Pons (tissue), 1 donor: ENCODE measurements around the gene TIMP2.
A peak's percentile ranks its signal among the peaks of the same experiment; 100 is the strongest.
"Not testable (repeated sequence)": the region's sequence is repeated elsewhere in the genome, so short reads cannot be mapped to it uniquely, and the experiment has no call there.

Source experiments
- DNase-seq: peaks from one replicate; pipeline ENCODE4 v3.0.0-alpha.2; 2016; ENCODE audit warnings: low spot score

TIMP2 gene

GRCh38 chr17:78904371-78904770 lies 20.8 kb downstream of the TIMP2 start:
- DNase-seq: no peak

DNA sequence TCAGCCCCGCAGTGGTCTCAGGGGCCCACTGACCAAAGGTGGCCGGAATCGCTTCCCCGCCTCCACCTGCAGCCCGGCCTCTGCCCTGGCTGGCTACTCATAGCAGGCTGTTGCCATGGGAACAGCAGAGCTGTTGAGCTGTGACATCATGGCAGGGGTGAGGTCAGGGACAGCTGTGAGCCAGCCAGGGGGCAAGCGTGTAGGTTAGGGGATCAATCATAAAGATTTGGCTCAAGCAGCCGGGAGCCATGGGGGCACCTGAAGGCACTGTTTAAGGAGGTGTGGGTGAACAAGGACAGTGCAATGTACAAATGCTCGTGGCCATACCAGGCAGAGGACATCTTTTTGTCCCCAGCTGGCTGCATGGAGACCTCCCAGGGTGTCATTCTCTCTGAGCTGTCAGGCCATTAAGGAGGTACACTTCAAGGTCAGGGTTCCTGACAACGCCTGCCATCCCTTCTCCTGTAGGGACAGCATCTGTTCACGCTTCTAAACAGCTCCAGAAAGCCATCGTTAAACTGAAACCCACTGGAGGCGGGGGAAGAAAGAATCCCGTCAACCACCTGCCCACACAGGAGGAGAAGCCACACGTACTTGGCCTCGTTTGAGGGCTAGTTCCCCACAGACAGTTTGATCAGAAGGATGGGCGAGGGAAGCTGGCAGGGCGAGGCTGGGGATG lies 21.9 kb downstream of the TIMP2 start, which contains the start of gene CEP295NL:
CEP295NL (minus strand) TSS at position 101 of the 679 bp plus-strand sequence. CDS start 1,373 bp downstream, outside the sequence.
- DNase-seq: peak; percentile 67

DNA sequence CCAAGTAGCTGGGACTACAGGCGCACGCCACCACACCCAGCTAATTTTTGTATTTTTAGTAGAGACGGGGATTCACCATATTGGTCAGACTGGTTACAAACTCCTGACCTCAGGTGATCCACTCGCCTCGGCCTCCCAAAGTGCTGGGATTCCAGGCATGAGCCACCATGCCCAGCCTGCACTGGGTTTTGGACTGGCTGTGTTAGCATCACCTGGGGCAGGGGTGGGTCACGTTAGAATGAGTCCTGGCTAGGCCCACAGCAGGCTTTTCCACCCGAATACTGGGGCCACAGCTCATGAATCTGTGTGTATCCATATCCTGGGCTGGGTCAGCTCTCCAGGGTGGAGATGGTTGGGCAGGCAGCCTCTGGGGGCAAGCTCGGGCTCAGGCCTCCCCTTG lies 23.0 kb downstream of the TIMP2 start:
- DNase-seq: not testable (repeated sequence)

DNA sequence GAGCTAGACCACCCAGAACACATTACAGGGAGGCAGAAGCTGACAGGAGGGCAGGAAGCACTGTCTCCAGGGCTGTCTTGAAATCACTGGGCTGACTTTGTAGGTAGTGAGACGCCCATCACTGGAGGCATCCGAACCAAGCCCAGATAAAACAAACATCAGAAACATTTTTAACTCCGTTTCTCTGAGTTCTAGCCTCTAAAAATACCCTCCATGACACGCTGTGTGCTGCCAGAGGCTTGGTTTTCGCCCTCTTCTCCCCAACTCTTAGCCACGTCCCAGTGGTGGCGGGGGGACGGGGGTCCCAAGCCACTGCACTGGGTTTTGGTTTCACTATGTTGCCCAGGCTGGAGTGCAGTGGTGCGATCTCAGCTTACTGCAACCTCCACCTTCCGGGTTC lies 23.4 kb downstream of the TIMP2 start:
- no peak for DNase-seq

GRCh38 chr17:78900816-78901215 lies 24.4 kb downstream of the TIMP2 start:
- no peak for DNase-seq

GRCh38 chr17:78899361-78900260 lies 25.6 kb downstream of the TIMP2 start:
- DNase-seq: peak; percentile 94

DNA sequence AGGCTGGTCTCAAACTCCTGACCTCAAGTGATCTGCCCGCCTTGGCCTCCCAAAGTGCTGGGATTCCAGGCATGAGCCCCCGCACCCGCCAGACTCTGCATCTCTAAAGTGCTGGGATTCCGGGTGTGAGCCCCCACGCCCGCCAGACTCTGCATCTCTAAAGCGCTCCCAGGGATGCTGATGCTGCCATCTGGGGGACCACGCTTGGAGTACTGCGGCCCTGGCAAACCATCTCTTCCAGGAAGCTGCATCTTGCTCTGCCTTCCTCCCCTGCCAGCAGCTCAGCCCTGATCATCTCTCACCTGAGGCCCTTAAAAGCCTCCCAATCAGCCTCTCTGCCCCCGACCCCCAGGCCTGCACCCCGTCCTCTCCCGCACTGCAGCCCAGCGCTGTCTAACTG lies 26.2 kb downstream of the TIMP2 start:
- peak; percentile 43 for DNase-seq

DNA sequence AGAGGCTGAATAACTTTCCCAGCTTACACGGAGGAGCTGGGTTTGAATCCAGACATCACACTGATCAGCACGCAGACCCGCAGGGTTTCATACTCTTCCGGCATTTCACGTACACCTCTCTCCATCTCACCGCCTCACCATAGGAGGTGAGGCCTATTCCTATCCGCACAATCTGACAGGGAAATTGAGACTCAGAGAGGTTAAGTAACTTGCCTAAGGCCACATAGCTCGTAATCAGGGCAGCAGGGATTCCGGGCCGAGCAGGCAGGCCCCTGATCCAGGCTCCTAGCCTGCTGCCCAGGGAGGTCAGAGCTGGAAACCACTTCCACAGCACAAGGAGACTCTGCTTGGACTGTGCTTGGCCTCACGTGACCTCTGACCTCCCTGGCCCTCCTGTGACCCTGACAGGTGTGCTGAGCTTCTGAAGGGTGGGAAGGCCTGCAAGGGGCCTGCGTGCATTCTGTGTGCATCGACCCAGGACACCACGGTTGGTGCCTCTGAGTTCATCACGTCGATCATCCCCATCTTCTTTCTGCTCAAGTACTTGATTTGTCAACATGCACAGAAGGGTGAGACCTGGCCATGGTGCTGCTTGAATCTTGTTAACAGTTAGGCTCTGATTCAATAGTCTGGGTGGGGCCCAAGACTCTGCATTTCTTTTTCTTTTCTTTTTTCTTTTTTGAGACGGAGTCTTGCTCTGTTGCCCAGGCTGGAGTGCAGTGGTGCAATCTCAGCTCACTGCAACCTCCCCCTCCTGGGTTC lies 26.9 kb downstream of the TIMP2 start:
- peak; percentile 17 for DNase-seq

DNA sequence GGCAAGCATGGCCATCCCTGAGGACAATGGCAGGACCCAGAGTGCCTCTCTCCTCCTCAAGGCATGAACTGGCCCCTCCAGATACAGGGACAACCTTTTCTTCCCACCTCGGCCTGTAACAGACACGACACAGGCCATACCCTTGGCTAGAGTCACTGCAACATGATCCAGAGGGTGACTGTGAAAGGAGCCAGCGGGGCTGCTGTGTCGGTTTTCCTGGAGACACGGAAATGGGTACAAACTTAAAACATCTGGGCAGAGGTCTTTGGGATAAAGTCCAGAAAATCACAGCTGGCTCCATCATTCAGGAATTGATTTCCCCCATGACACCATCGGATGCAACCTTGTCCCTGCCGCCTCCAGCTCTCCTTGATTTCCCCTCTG lies 27.5 kb downstream of the TIMP2 start:
- DNase-seq: peak; percentile 8

DNA sequence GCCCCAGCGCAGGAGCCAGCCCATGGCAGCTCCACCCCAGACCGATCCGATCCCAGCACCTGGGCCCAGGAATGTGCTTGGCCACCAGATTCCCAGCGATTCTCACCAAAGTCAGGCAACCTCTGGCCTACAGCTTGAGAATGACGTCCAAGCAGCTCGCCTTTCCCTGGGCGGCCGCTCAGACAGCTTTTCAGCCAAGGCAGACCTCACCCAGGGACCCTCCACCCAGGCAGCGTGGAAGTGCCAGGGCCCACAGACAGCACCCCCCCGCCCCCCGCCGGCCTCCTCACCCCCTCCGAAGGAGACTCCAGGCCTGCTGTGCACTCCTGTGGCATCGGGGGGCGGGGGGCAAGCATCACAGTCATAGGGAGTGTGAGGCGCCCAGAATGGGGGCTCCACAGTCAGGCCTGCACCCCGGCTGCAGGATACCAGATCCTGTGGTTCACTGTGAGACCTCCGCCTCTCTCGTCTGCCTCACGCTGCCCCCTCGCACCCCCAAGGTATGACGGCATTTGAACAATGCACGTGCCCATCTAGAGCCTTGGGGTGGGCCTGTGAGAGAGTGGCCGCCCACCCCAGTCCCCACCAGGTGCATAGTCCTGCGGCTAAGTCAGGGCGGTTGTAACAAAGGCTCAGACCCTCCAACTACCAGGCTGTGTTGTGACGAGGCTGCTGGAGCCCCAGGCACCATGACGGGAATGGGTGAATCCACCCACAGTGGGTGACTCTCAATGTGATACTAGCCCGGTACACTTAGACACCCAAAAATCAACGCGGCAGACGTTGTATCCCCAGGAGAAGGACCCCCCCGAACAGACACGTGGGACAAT lies 28.1 kb downstream of the TIMP2 start:
- no peak for DNase-seq

GRCh38 chr17:78896091-78896833 lies 28.9 kb downstream of the TIMP2 start:
- peak; percentile 86 for DNase-seq

GRCh38 chr17:78895322-78895721 lies 29.9 kb downstream of the TIMP2 start:
- peak; percentile 83 for DNase-seq

GRCh38 chr17:78893684-78894083 lies 31.5 kb downstream of the TIMP2 start:
- DNase-seq: peak; percentile 84

- peak; percentile 15 for DNase-seq
Observed at GRCh38 chr17:78892936-78893379, 32.2 kb downstream of the TIMP2 start.

GRCh38 chr17:78892520-78892919 lies 32.7 kb downstream of the TIMP2 start:
- peak; percentile 88 for DNase-seq

GRCh38 chr17:78892062-78892456 lies 33.1 kb downstream of the TIMP2 start:
- no peak for DNase-seq

DNA sequence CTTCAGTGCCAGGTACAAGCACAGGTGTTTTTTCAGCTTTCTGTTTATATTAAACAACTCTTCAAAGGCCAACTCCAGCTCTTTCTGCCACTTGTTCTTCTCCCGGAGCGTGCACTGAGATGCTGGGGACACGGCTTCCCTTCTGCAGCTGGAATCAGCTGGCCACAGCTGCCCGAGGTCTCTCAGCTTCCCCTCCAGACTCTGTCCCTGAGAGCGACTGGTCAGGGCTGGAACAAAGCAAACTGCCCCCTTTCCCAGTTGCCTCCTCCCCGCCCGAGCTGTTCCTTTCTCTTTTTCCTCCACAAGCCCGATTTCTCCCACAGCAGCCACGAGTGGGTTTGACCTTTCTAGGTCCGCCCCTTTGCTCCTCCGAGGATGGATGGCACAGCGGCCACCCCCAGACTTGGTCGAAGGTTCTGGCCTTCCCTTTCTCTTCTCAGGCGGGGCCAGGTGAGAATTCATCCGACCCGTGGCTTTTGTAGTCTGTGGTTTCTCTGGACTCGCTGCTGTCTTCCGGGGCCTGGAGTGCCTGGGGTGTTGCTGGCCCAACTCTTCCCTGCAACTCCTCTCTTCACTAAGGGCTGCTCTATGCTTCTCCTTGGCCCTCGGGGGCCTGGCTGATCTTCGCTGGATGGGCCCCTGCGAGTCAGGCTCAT lies 33.7 kb downstream of the TIMP2 start:
- peak; percentile 45 for DNase-seq

DNA sequence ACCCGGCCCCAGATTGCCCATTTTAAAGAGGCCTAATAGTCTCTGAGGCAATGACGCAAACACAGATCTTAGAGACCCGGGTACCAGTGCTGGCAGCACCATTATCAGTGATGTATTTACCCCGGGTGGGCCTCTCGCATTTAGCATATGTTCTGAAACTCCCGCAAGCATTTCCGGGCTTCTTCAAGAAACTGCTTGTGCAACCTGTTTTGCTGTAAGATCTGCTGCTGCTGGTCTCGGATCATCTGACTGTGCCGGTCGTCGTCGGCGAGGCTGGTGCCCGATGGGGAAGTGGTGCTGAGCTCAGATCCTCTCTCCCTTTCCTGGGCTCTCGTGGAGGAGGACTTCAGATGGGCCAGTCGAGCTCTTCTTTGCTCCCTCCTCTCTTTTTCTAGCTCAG lies 34.7 kb downstream of the TIMP2 start:
- peak; percentile 80 for DNase-seq

DNA sequence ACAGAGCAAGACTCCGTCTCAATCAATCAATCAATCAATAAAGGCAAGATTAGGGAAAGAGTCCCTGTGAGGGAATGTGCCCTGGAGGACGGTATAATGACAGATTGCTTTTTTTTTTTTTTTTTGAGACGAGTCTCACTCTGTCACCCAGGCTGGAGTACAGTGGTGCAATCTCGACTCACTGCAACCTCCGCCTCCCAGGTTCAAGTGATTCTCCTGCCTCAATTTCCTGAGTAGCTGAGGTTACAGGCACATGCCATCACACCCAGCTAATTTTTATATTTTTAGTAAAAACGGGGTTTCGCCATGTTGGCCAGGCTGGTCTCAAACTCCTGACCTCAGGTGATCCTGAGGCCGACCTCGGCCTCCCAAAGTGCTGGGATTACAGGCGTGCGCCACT lies 35.1 kb downstream of the TIMP2 start:
- not testable (repeated sequence) for DNase-seq

- peak; percentile 35 for DNase-seq
Observed at GRCh38 chr17:78889531-78889930, 35.7 kb downstream of the TIMP2 start.
